ENCODE data around the gene CAB39L. TPM values are rescaled to one million over a fixed set of nuclear protein-coding genes. Genes with fewer than 3 reads are reported as not detected.

Gene CAB39L
- total and polyA plus RNA-seq, 2 experiments from 2014 or later, result 6.1 to 7.3 TPM

DNA sequence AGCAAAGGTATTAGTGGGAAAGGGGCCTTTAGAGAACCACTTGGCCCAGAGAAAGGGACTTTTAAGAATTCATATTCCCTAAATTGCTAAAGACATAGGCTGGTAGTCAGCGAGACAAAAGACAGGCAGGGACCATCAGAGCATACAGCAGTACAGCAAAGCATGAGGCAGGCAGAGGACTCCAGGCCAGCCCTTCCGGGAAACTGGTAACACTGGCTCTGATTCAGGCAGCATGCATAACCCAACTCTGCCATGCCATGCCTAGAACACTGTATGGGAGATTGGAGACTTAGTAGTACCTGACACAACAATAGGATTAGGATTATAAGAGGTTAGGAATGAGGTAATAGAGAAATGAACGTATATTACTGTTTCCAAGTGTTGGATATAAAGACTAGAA lies 34.9 kb downstream of the CAB39L start:
- Histone ChIP-seq H3K27me3 (replicated peaks; ENCODE audit: insufficient read depth) (no peaks in the 10 kb centered on the region), H3K4me3 (no peak overlapping the region), H3K27ac (no peak overlapping the region), H3K36me3 (ENCODE audit: low read depth) (no peaks in the 10 kb centered on the region), H3K79me2 (ENCODE audit: insufficient read depth) (no peaks in the 10 kb centered on the region), H4K20me1 (ENCODE audit: insufficient read depth) (no peaks in the 10 kb centered on the region), H3K9me2 (ENCODE audit: insufficient read depth) (no peaks in the 10 kb centered on the region), H3K4me2 (ENCODE audit: unreplicated experiment) (no peak overlapping the region), H3K9ac (no peak overlapping the region), H3K4me1 (ENCODE audit: insufficient read depth) (no peaks in the 10 kb centered on the region), H3F3A (ENCODE audit: insufficient read depth) (no peaks in the 10 kb centered on the region), H3K9me3 (ENCODE audit: low read depth) (no peaks in the 10 kb centered on the region), H2AFZ (no peak overlapping the region)
- TF ChIP-seq EZH2 (IDR thresholded peaks at IDR 0.05; ENCODE audit: insufficient read depth, poor library complexity, severe bottlenecking) (no peak), EZH2phosphoT487 (IDR thresholded peaks at IDR 0.05; ENCODE audit: insufficient read depth, low read depth) (no peak)
- DNase-seq, result peak; percentile 8
- 60 to 62% methylated on average over 3 of the region's 3 CpGs for WGBS, 2 experiments (ENCODE audit: low coverage in 1 of 2, low lambda C conversion rate in 2 of 2, missing lambda C conversion rate in 2 of 2)
- in situ Hi-C loops (cut with MboI), result no loop called here

DNA sequence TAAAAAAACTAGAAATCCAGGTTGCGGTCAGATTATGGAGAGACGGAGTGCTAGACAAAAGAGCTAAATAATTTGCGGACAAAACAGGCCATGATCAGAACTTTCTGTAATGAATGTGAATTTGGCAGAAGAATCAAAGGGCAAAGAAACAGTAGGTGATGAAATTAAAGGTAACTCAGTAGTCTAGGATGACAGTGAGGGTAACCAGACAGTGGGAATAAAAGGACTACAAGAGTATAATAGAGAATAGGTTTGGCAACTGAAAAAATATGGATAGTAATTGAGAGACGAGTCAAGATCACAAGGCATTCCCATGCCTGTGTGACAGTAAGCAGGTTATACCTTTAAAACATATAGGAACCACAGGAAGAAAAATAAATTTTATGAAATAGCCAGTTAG lies 35.9 kb downstream of the CAB39L start:
- no peaks in the 10 kb centered on the region for H4K20me1 ChIP-seq (ENCODE audit: insufficient read depth)
- no peak overlapping the region for H3K9ac ChIP-seq
- H3F3A ChIP-seq (ENCODE audit: insufficient read depth), result no peaks in the 10 kb centered on the region
- no peak for DNase-seq
- in situ Hi-C loops (cut with MboI), result no loop called here
- no peak overlapping the region for H3K4me2 ChIP-seq (ENCODE audit: unreplicated experiment)
- H3K27ac ChIP-seq, result no peak overlapping the region
- WGBS, 2 experiments (ENCODE audit: low coverage in 1 of 2, low lambda C conversion rate in 2 of 2, missing lambda C conversion rate in 2 of 2), result 81 to 84% methylated on average over 4 of the region's 4 CpGs
- no peak overlapping the region for H2AFZ ChIP-seq
- H3K79me2 ChIP-seq (ENCODE audit: insufficient read depth), result no peaks in the 10 kb centered on the region
- TF ChIP-seq EZH2 (IDR thresholded peaks at IDR 0.05; ENCODE audit: insufficient read depth, poor library complexity, severe bottlenecking), result no peak
- no peak for TF ChIP-seq EZH2phosphoT487 (IDR thresholded peaks at IDR 0.05; ENCODE audit: insufficient read depth, low read depth)
- H3K4me1 ChIP-seq (ENCODE audit: insufficient read depth), result no peaks in the 10 kb centered on the region
- H3K4me3 ChIP-seq, result no peak overlapping the region
- H3K9me3 ChIP-seq (ENCODE audit: low read depth), result no peaks in the 10 kb centered on the region
- H3K27me3 ChIP-seq (replicated peaks; ENCODE audit: insufficient read depth), result no peaks in the 10 kb centered on the region
- H3K9me2 ChIP-seq (ENCODE audit: insufficient read depth), result no peaks in the 10 kb centered on the region
- H3K36me3 ChIP-seq (ENCODE audit: low read depth), result no peaks in the 10 kb centered on the region

DNA sequence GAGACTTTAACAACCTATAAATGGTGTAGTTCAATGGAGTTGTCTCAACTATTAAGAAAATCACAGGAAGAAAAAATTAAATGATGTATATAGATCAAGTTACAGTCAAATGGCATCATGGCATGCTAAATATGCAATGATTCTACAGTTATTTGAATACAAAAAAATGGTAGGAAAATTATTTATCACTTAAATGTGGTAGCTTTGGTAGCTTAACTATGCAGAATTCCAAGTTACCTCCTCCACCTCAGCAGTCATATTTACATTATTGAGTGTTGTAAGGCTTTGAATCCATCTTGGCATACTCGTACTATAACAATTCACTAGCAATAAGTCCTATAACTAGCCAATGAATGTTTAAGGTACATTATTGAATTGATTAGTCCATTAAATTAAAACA lies 36.8 kb downstream of the CAB39L start:
- in situ Hi-C loops (cut with MboI), result no loop called here
- H2AFZ ChIP-seq, result no peak overlapping the region
- H4K20me1 ChIP-seq (ENCODE audit: insufficient read depth), result no peaks in the 10 kb centered on the region
- no peak overlapping the region for H3K9ac ChIP-seq
- no peak overlapping the region for H3K4me2 ChIP-seq (ENCODE audit: unreplicated experiment)
- 90 to 97% methylated on average over 1 of the region's 1 CpG for WGBS, 2 experiments (ENCODE audit: low coverage in 1 of 2, low lambda C conversion rate in 2 of 2, missing lambda C conversion rate in 2 of 2)
- no peaks in the 10 kb centered on the region for H3K9me3 ChIP-seq (ENCODE audit: low read depth)
- TF ChIP-seq EZH2 (IDR thresholded peaks at IDR 0.05; ENCODE audit: insufficient read depth, poor library complexity, severe bottlenecking) (no peak), EZH2phosphoT487 (IDR thresholded peaks at IDR 0.05; ENCODE audit: insufficient read depth, low read depth) (no peak)
- no peak overlapping the region for H3K27ac ChIP-seq
- H3F3A ChIP-seq (ENCODE audit: insufficient read depth), result no peaks in the 10 kb centered on the region
- no peak overlapping the region for H3K4me3 ChIP-seq
- no peaks in the 10 kb centered on the region for H3K27me3 ChIP-seq (replicated peaks; ENCODE audit: insufficient read depth)
- no peaks in the 10 kb centered on the region for H3K4me1 ChIP-seq (ENCODE audit: insufficient read depth)
- H3K36me3 ChIP-seq (ENCODE audit: low read depth), result no peaks in the 10 kb centered on the region
- no peaks in the 10 kb centered on the region for H3K79me2 ChIP-seq (ENCODE audit: insufficient read depth)
- DNase-seq, result no peak
- no peaks in the 10 kb centered on the region for H3K9me2 ChIP-seq (ENCODE audit: insufficient read depth)

DNA sequence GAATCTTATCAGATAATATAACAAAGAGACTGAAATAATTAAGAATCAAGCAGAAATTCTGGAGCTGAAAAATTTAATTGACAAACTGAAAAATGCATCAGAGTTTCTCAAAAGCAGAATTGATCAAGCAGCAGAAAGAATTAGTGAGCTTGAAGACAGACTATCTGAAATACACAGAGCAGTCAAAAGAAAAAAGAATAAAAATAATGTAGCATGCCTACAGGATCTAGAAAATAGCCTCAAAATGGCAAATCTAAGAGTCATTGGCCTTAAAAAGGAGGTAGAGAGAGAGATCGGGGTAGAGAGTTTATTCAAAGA lies 39.2 kb downstream of the CAB39L start:
- no peak for DNase-seq
- Histone ChIP-seq H3K9ac (no peak overlapping the region), H3K9me2 (ENCODE audit: insufficient read depth) (no peaks in the 10 kb centered on the region), H3K27me3 (replicated peaks; ENCODE audit: insufficient read depth) (no peaks in the 10 kb centered on the region), H3K4me2 (ENCODE audit: unreplicated experiment) (no peak overlapping the region), H2AFZ (no peak overlapping the region), H3K79me2 (ENCODE audit: insufficient read depth) (no peaks in the 10 kb centered on the region), H3F3A (ENCODE audit: insufficient read depth) (0 out of 2 replicates have a peak, but pooled peaks cover 4% of the 10 kb centered on the region), H3K36me3 (ENCODE audit: low read depth) (no peaks in the 10 kb centered on the region), H4K20me1 (ENCODE audit: insufficient read depth) (no peaks in the 10 kb centered on the region), H3K9me3 (ENCODE audit: low read depth) (no peaks in the 10 kb centered on the region), H3K4me1 (ENCODE audit: insufficient read depth) (no peaks in the 10 kb centered on the region), H3K4me3 (no peak overlapping the region), H3K27ac (no peak overlapping the region)
- TF ChIP-seq EZH2phosphoT487 (IDR thresholded peaks at IDR 0.05; ENCODE audit: insufficient read depth, low read depth) (no peak), EZH2 (IDR thresholded peaks at IDR 0.05; ENCODE audit: insufficient read depth, poor library complexity, severe bottlenecking) (no peak)
- WGBS, 2 experiments (ENCODE audit: low coverage in 1 of 2, low lambda C conversion rate in 2 of 2, missing lambda C conversion rate in 2 of 2), result 67 to 94% methylated on average over 1 of the region's 1 CpG
- in situ Hi-C loops (cut with MboI), result no loop called here

Measured in GM23248 (cell line).